Motor neuron (in vitro differentiated cells): Measurements from ENCODE around the gene B4GALNT4. TPM values are rescaled to one million over a fixed set of nuclear protein-coding genes. Genes with fewer than 3 reads are reported as not detected.
"Not testable (repeated sequence)": the region's sequence is repeated elsewhere in the genome, so short reads cannot be mapped to it uniquely, and the experiment has no call there.

Source experiments
- ATAC-seq, 8 experiments: fragments of 200-7000 bp; cut with Tn5 transposase; replicated peaks in 6 of 8; 2 replicates each; pipeline ENCODE4 v1.8.0; 2021; ENCODE audit warnings: mild to moderate bottlenecking in 8 of 8, moderate library complexity in 8 of 8
- H3K27ac ChIP-seq, 2 donors: fragments of 250-450 bp; sonication (Bioruptor Pico); 2 replicates each; pipeline ENCODE4 v1.9.0; 2021; ENCODE audit warnings: antibody characterized with exemption in 2 of 2, mild to moderate bottlenecking in 2 of 2, moderate library complexity in 1 of 2
- H3K4me1 ChIP-seq, 2 donors: fragments of 250-450 bp; sonication (Bioruptor Pico); replicated peaks in 1 of 2; 2 replicates each; pipeline ENCODE4 v1.6.1; 2021; ENCODE audit warnings: antibody characterized with exemption in 2 of 2, mild to moderate bottlenecking in 2 of 2, moderate library complexity in 1 of 2
- H3K4me3 ChIP-seq, 5 donors: fragments of 250-450 bp; sonication (Bioruptor Pico); 2 replicates each; pipeline ENCODE4 v1.9.0; 2021; ENCODE audit warnings: antibody characterized with exemption in 5 of 5, mild to moderate bottlenecking in 5 of 5, moderate library complexity in 4 of 5
- WGBS, 10 experiments: fragments of 450-650 bp; shearing (Covaris generic); methylation state at CpG; one replicate each; pipeline ENCODE4 v1.0.0; 2022; 5-methylcytosine and 5-hydroxymethylcytosine counted together
- in situ Hi-C, 9 experiments: fragments of 400-800 bp; cut with MboI; loops; one replicate each; pipeline ENCODE4 v1.15.0; 2021; ENCODE audit warnings: low sequenced_read_pairs in 9 of 9, low pct_unique_long_range_greater_than_20kb in 2 of 9; ENCODE audit not compliant: unreplicated experiment in 9 of 9
- total RNA-seq, 8 experiments: library from RNA; unstranded; fragments of 300-600 nt; gene quantifications; 2 replicates each; pipeline versions ENCODE4 v1.2.3 to v1.2.4, GENCODE V29; 2022

B4GALNT4 gene, protein sequence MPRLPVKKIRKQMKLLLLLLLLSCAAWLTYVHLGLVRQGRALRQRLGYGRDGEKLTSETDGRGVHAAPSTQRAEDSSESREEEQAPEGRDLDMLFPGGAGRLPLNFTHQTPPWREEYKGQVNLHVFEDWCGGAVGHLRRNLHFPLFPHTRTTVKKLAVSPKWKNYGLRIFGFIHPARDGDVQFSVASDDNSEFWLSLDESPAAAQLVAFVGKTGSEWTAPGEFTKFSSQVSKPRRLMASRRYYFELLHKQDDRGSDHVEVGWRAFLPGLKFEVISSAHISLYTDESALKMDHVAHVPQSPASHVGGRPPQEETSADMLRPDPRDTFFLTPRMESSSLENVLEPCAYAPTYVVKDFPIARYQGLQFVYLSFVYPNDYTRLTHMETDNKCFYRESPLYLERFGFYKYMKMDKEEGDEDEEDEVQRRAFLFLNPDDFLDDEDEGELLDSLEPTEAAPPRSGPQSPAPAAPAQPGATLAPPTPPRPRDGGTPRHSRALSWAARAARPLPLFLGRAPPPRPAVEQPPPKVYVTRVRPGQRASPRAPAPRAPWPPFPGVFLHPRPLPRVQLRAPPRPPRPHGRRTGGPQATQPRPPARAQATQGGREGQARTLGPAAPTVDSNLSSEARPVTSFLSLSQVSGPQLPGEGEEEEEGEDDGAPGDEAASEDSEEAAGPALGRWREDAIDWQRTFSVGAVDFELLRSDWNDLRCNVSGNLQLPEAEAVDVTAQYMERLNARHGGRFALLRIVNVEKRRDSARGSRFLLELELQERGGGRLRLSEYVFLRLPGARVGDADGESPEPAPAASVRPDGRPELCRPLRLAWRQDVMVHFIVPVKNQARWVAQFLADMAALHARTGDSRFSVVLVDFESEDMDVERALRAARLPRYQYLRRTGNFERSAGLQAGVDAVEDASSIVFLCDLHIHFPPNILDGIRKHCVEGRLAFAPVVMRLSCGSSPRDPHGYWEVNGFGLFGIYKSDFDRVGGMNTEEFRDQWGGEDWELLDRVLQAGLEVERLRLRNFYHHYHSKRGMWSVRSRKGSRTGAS
- total RNA-seq = 100 to 1,000 TPM in 1 of 8 experiments, 10 to 100 TPM in 6, 1 to 10 TPM in 1; 9.7 to 103 (median 70.9) TPM

DNA sequence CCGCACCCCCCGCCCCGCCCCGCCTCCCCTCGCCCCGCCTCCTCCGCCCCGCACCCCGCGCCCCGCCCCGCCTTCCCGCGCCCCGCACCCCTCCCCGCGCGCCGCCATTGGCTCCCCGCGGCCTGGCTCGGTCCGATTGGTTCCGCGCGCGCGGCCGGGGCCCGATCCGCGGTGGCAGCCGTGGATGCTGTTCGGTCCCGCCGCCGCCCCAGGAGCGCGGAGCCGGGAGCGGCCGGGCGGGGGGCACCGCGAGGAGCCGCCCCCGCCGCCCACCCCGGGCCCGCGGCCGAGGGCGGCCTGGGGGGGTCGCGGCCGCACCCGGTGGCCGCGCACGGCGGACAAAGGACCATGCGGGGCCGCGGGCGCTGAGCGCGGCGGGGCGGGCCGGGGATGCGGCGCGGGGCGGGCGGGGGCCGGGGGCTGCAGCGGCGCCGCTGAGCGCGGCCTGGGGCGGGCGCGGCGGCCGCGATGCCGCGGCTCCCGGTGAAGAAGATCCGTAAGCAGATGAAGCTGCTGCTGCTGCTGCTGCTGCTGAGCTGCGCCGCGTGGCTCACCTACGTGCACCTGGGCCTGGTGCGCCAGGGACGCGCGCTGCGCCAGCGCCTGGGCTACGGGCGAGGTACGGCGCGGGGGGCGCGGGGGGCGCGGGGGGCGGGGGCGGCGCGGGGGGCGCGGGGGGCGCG, at the start of gene B4GALNT4:
Gene B4GALNT4, plus strand, starts transcription at position 164 of the 683 bp plus-strand sequence. Its CDS starts 305 bp downstream, at position 469.
- Histone ChIP-seq H3K4me3 (peak within 1 kb of the TSS; percentile 76 to 100 (median 78)), H3K4me1 (peaks cover 10 to 16% of the 10 kb centered on the region in 2 donors), H3K27ac (peak within 1 kb of the TSS; percentile 93 to 95)
- ATAC-seq = peak; percentile 34 to 75 (median 66)
- no CpG with 5 or more reads among the region's 118 CpGs for WGBS, 10 experiments
- in situ Hi-C loops = loop anchor here in 1 of 9 experiments (5.0 kb wide), 1 partner anchor 117 kb away; no protein-coding TSS in a partner anchor

GRCh38 chr11:319888-320273, 49.4 kb upstream of the B4GALNT4 start:
- ATAC-seq = peak in 3 of 8 experiments; percentile 0 to 5 (median 2)
- peaks cover 14 to 24% of the 10 kb centered on the region in 2 donors for H3K4me1 ChIP-seq
- H3K27ac ChIP-seq, in situ Hi-C loops, H3K4me3 ChIP-seq: not testable (repeated sequence)
- 0% methylated on average over 3 of the region's 10 CpGs; no CpG with 5 or more reads in 9 of the 10 experiments for WGBS, 10 experiments

DNA sequence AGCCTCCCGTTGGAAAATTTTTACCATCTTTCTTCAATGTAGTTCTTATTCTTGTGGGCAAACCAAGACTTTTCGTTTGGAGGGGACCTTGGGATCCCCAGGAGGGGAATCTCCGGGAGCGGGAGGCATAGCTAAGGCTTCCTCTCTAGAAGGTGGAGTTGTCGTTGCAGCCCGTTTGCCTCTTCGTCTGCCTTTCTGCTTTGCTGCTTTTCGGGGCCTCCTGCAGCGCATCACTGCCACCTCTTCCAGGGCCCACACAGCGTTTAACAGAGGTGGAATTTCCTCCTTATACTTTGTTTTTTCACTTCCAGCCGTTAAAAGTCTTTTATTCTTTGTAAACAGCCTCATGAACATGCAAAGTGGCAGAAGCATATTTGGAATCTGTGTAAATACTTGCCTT, 45.1 kb upstream of the B4GALNT4 start:
- Histone ChIP-seq H3K27ac (peak overlapping the region in 1 of 2 donors; percentile 55), H3K4me1 (peaks cover 13 to 31% of the 10 kb centered on the region in 2 donors), H3K4me3 (no peak overlapping the region)
- WGBS, 10 experiments = 20 to 80% (median 71%) methylated on average over 1 to 8 of the region's 11 CpGs; no CpG with 5 or more reads in 1 of the 10 experiments
- peak in 1 of 8 experiments; percentile 7 for ATAC-seq
- in situ Hi-C loops = no loop called here

GRCh38 chr11:324593-325517, 44.4 kb upstream of the B4GALNT4 start:
- WGBS, 10 experiments = 33 to 68% (median 49%) methylated on average over 3 to 15 of the region's 34 CpGs
- peak overlapping the region in 1 of 2 donors; percentile 55 for H3K27ac ChIP-seq
- H3K4me1 ChIP-seq = peaks cover 10 to 26% of the 10 kb centered on the region in 2 donors
- H3K4me3 ChIP-seq, in situ Hi-C loops: not testable (repeated sequence)
- ATAC-seq = peak in 5 of 8 experiments; percentile 31 to 68 (median 55)

- in situ Hi-C loops = no loop called here
- peak in 1 of 8 experiments; percentile 15 for ATAC-seq
- no peak overlapping the region for H3K4me3 ChIP-seq
- no peak overlapping the region for H3K27ac ChIP-seq
- 83 to 100% (median 92%) methylated on average over 1 to 17 of the region's 30 CpGs; no CpG with 5 or more reads in 3 of the 10 experiments for WGBS, 10 experiments
- H3K4me1 ChIP-seq = peaks cover 10 to 18% of the 10 kb centered on the region in 2 donors
Measured at GRCh38 chr11:325796-326591, 43.3 kb upstream of the B4GALNT4 start.

- Histone ChIP-seq H3K27ac (no peak overlapping the region), H3K4me1 (peaks cover 10 to 18% of the 10 kb centered on the region in 2 donors), H3K4me3 (no peak overlapping the region)
- 20 to 75% (median 33%) methylated on average over 1 to 2 of the region's 6 CpGs; no CpG with 5 or more reads in 7 of the 10 experiments for WGBS, 10 experiments
- no peak for ATAC-seq
- in situ Hi-C loops = no loop called here
Measured at GRCh38 chr11:326592-326841, 42.8 kb upstream of the B4GALNT4 start.

DNA sequence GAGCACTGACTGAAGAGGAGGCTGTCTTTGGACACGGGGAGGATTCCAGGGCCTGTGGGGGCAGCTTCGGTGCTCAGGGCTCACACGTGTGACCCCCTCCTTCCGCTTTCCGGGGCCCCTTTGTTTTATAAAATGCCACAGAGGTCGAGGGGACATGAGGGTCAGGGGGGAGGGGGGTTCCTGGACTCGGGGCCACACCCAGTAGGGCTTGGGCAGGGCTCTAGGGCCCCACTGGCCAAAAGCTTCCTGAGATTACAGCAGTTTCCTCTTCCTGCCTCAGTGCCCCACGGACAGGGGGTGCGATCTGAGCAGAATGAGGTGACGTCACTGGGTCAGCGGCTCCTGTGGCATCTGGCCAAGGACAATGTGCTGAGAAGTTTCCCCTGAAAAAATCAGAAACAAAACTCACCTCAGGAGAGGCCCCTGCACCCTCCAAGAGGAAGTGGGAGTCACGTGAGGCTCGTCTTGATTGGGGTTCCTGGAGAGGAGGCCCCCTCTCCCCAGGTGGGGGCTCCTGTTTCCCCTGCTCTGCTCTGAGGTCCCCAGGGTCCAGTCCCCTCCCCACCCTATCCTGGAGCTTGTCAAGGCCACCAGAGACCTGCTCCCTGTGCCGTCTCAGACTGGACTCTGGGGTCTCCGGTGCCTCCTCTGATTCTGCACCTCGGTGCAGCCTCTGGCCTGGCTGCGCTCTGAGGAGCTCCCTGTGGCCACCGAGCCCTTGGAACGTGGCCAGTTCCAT, 42.3 kb upstream of the B4GALNT4 start:
- in situ Hi-C loops = no loop called here
- H3K4me1 ChIP-seq = peaks cover 10 to 18% of the 10 kb centered on the region in 2 donors
- H3K27ac ChIP-seq = no peak overlapping the region

GRCh38 chr11:327581-327923, 41.7 kb upstream of the B4GALNT4 start:
- no peak overlapping the region for H3K4me3 ChIP-seq
- ATAC-seq = no peak
- in situ Hi-C loops = no loop called here
- 87 to 100% (median 92%) methylated on average over 2 to 3 of the region's 3 CpGs; no CpG with 5 or more reads in 4 of the 10 experiments for WGBS, 10 experiments
- H3K4me1 ChIP-seq = peaks cover 10 to 18% of the 10 kb centered on the region in 2 donors
- H3K27ac ChIP-seq = no peak overlapping the region

More for the DNA sequence above, 42.3 kb upstream of the B4GALNT4 start:
- no peak overlapping the region for H3K4me3 ChIP-seq
- 60 to 100% (median 90%) methylated on average over 1 to 4 of the region's 19 CpGs; no CpG with 5 or more reads in 4 of the 10 experiments for WGBS, 10 experiments
- ATAC-seq = peak in 1 of 8 experiments; percentile 18

DNA sequence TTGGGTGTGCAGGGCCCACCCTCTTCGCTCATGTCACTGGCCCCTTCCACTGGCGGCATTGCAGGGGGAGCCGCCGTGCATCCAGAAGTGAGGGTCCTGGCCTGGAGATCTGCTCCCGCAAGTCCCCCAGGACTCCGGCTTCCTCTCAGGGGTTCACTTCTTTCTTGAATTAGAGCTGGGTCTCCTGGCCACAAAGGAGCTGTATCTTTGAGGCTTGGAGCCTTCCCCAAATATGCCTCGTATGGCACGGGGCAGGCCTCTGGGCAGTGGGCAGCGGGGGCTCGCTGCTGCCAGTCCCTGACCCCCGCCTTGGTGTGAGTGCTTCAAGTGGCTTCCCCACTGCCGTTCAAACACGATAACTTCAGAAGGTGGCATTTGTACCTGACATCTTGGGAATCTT, 41.3 kb upstream of the B4GALNT4 start:
- no peak overlapping the region for H3K27ac ChIP-seq
- ATAC-seq = no peak
- WGBS, 10 experiments = 94 to 100% (median 100%) methylated on average over 1 to 8 of the region's 13 CpGs; no CpG with 5 or more reads in 4 of the 10 experiments
- in situ Hi-C loops = no loop called here
- H3K4me3 ChIP-seq = no peak overlapping the region
- H3K4me1 ChIP-seq = peaks cover 10 to 18% of the 10 kb centered on the region in 2 donors

DNA sequence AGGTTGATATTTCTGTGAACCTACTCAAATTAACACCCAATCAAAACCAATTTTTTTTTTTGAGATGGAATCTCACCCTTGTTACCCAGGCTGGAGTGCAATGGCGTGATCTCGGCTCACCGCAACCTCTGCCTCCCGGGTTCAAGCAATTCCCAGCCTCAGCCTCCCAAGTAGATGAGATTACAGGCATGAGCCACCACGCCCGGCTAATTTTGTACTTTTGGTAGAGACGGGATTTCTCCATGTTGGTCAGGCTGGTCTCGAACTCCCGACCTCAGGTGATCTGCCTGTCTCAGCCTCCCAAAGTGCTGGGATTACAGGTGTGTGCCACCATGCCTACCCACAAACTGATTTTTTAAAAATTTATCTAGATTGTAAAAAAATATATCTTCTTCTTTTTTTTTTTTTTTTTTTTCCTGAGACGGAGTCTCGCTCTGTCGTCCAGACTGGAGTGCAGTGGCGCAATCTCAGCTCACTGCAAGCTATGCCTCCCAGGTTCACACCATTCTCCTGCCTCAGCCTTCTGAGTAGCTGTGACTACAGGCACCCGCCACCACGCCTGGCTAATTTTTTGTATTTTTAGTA, 40.7 kb upstream of the B4GALNT4 start:
- H3K4me3 ChIP-seq, ATAC-seq, H3K27ac ChIP-seq, in situ Hi-C loops: not testable (repeated sequence)
- H3K4me1 ChIP-seq = peaks cover 11 to 18% of the 10 kb centered on the region in 2 donors
- 71 to 100% (median 90%) methylated on average over 3 to 11 of the region's 15 CpGs for WGBS, 10 experiments
